SU-DHL-6 (cell line): ENCODE results near the gene MPHOSPH10.
"Not testable (repeated sequence)": the region's sequence is repeated elsewhere in the genome, so short reads cannot be mapped to it uniquely, and the experiment has no call there.

Source experiments
- H2AFZ ChIP-seq: fragments of 200-600 bp; sonication (generic); 2 replicates; pipeline ENCODE4 v1.6.1; 2014; ENCODE audit warnings: low read depth, mild to moderate bottlenecking, moderate library complexity, mixed read lengths, antibody characterized with exemption, low read length; ENCODE audit not compliant: severe bottlenecking
- H3F3A ChIP-seq: fragments of 200-600 bp; shearing (Covaris generic); 2 replicates; pipeline ENCODE4 v1.6.0; 2016; ENCODE audit warnings: antibody characterized with exemption, mild to moderate bottlenecking; ENCODE audit not compliant: insufficient read depth
- H3K27ac ChIP-seq: fragments of 200-600 bp; sonication (generic); 2 replicates; pipeline ENCODE4 v1.5.1; 2016; ENCODE audit warnings: low read depth, mild to moderate bottlenecking, low read length, moderate library complexity, mixed read lengths
- H3K27me3 ChIP-seq: fragments of 200-600 bp; sonication (generic), shearing (Covaris generic); 2 replicates; pipeline ENCODE4 v1.6.0; 2014; ENCODE audit warnings: mild to moderate bottlenecking, low read length
- H3K36me3 ChIP-seq: fragments of 200-600 bp; sonication (generic); 2 replicates; pipeline ENCODE4 v1.6.1; 2014; ENCODE audit warnings: mild to moderate bottlenecking, low read length, mixed read lengths
- H3K4me2 ChIP-seq: fragments of 300-600, 200-600 bp; shearing (Covaris generic), sonication (generic); 2 replicates; pipeline ENCODE4 v1.6.0; 2014; ENCODE audit warnings: low read length, low read depth, mild to moderate bottlenecking; ENCODE audit not compliant: poor library complexity, severe bottlenecking
- H3K4me3 ChIP-seq: fragments of 200-600 bp; sonication (generic); 2 replicates; pipeline ENCODE4 v1.5.1; 2014; ENCODE audit warnings: antibody characterized with exemption, low read length, mild to moderate bottlenecking, mixed read lengths; ENCODE audit not compliant: insufficient read depth, poor library complexity, severe bottlenecking
- H3K79me2 ChIP-seq: fragments of 200-600 bp; sonication (generic); 2 replicates; pipeline ENCODE4 v1.6.1; 2014; ENCODE audit warnings: mild to moderate bottlenecking, low read length, moderate library complexity; ENCODE audit not compliant: insufficient read depth
- H3K9ac ChIP-seq: fragments of 200-600 bp; sonication (generic); 2 replicates; pipeline ENCODE4 v1.7.0; 2014; ENCODE audit warnings: mild to moderate bottlenecking, low read length
- H3K9me2 ChIP-seq: fragments of 200-600 bp; sonication (generic); replicated peaks from 2 replicates; pipeline ENCODE4 v1.6.1; 2014; ENCODE audit warnings: low read length; ENCODE audit not compliant: insufficient read depth
- H3K9me3 ChIP-seq: fragments of 200-600 bp; sonication (generic); 2 replicates; pipeline ENCODE4 v1.6.1; 2014; ENCODE audit warnings: low read length, mixed read lengths; ENCODE audit not compliant: insufficient read depth
- H4K20me1 ChIP-seq: fragments of 200-600 bp; sonication (generic); 2 replicates; pipeline ENCODE4 v1.6.1; 2014; ENCODE audit warnings: low read depth, mild to moderate bottlenecking, antibody characterized with exemption, low read length, moderate library complexity, mixed read lengths
- EZH2phosphoT487 ChIP-seq: fragments of 200-600 bp; sonication (generic), shearing (Covaris generic); conservative IDR thresholded peaks from 2 replicates; pipeline ENCODE4 v1.6.1; 2018; ENCODE audit warnings: mild to moderate bottlenecking, antibody characterized with exemption, low read length, moderate library complexity, mixed read lengths
- TF ChIP-seq, protein P1 (sequence below): fragments of 200-600 bp; sonication (generic); IDR thresholded peaks from one replicate; pipeline ENCODE4 v1.5.1; 2017; ENCODE audit warnings: antibody characterized with exemption, mild to moderate bottlenecking, low read length, moderate library complexity; ENCODE audit not compliant: insufficient read depth, poor library complexity, severe bottlenecking

MPHOSPH10 gene

DNA sequence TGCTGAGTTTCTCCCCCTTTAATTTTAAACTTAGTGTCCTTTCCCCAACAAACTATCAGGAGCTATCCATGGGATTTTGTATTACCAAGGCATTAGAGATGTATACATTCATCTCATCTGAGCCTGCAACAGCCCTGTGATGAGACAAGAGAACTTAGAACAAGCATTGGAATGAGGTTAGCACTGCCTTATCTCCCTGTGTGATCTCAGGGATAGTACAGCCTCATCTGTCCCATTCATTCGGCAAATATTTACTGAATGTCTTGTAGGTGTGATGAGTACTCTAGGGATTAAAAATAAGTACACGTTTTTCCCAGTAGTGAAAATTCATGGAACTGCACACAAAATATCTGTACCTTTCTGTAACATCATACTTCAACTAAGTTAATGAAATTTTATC lies 50.9 kb downstream of the MPHOSPH10 start:
- Histone ChIP-seq H3K9me2 (no peaks in the 10 kb centered on the region), H3K9me3 (no peaks in the 10 kb centered on the region), H3F3A (no peaks in the 10 kb centered on the region), H3K36me3 (no peaks in the 10 kb centered on the region), H3K4me2 (no peak overlapping the region), H2AFZ (no peak overlapping the region), H3K27me3 (no peaks in the 10 kb centered on the region), H3K79me2 (no peaks in the 10 kb centered on the region), H4K20me1 (no peaks in the 10 kb centered on the region), H3K9ac (no peak overlapping the region), H3K4me3 (no peak overlapping the region), H3K27ac (no peak overlapping the region)
- TF ChIP-seq, protein P1, sequence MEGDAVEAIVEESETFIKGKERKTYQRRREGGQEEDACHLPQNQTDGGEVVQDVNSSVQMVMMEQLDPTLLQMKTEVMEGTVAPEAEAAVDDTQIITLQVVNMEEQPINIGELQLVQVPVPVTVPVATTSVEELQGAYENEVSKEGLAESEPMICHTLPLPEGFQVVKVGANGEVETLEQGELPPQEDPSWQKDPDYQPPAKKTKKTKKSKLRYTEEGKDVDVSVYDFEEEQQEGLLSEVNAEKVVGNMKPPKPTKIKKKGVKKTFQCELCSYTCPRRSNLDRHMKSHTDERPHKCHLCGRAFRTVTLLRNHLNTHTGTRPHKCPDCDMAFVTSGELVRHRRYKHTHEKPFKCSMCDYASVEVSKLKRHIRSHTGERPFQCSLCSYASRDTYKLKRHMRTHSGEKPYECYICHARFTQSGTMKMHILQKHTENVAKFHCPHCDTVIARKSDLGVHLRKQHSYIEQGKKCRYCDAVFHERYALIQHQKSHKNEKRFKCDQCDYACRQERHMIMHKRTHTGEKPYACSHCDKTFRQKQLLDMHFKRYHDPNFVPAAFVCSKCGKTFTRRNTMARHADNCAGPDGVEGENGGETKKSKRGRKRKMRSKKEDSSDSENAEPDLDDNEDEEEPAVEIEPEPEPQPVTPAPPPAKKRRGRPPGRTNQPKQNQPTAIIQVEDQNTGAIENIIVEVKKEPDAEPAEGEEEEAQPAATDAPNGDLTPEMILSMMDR, result no peak
- TF ChIP-seq EZH2phosphoT487, result no peak

GRCh38 chr2:71183306-71184115 lies 53.1 kb downstream of the MPHOSPH10 start:
- H3K27ac ChIP-seq, H3K4me2 ChIP-seq, H3F3A ChIP-seq, H3K9me2 ChIP-seq, H3K9me3 ChIP-seq, H3K27me3 ChIP-seq, H3K9ac ChIP-seq, H3K36me3 ChIP-seq, H3K79me2 ChIP-seq, H2AFZ ChIP-seq, H3K4me3 ChIP-seq, H4K20me1 ChIP-seq: not testable (repeated sequence)

- Histone ChIP-seq H3K9ac (no peak overlapping the region), H3K36me3 (no peaks in the 10 kb centered on the region), H4K20me1 (no peaks in the 10 kb centered on the region), H2AFZ (no peak overlapping the region), H3K4me3 (no peak overlapping the region), H3F3A (no peaks in the 10 kb centered on the region), H3K79me2 (no peaks in the 10 kb centered on the region), H3K27ac (no peak overlapping the region), H3K27me3 (no peaks in the 10 kb centered on the region), H3K9me2 (no peaks in the 10 kb centered on the region), H3K9me3 (no peaks in the 10 kb centered on the region), H3K4me2 (no peak overlapping the region)
- TF ChIP-seq, protein P1, result no peak
- TF ChIP-seq EZH2phosphoT487, result no peak
These were observed 56.5 kb downstream of the MPHOSPH10 start for GRCh38 chr2:71186973-71187372.

- Histone ChIP-seq H3F3A (no peaks in the 10 kb centered on the region), H3K4me2 (no peak overlapping the region), H3K9ac (no peak overlapping the region), H4K20me1 (no peaks in the 10 kb centered on the region), H3K36me3 (no peaks in the 10 kb centered on the region), H3K27ac (no peak overlapping the region), H2AFZ (no peak overlapping the region), H3K27me3 (no peaks in the 10 kb centered on the region), H3K79me2 (no peaks in the 10 kb centered on the region), H3K9me3 (no peaks in the 10 kb centered on the region), H3K9me2 (no peaks in the 10 kb centered on the region), H3K4me3 (no peak overlapping the region)
- TF ChIP-seq, protein P1, result no peak
- TF ChIP-seq EZH2phosphoT487, result no peak
These were observed 57.2 kb downstream of the MPHOSPH10 start for GRCh38 chr2:71187589-71187988.
